Measurements from ENCODE around the gene TRAPPC13. TPM values are rescaled to one million over a fixed set of nuclear protein-coding genes. Genes with fewer than 3 reads are reported as not detected.
"Not testable (repeated sequence)": the region's sequence is repeated elsewhere in the genome, so short reads cannot be mapped to it uniquely, and the experiment has no call there.

Gene TRAPPC13, protein sequence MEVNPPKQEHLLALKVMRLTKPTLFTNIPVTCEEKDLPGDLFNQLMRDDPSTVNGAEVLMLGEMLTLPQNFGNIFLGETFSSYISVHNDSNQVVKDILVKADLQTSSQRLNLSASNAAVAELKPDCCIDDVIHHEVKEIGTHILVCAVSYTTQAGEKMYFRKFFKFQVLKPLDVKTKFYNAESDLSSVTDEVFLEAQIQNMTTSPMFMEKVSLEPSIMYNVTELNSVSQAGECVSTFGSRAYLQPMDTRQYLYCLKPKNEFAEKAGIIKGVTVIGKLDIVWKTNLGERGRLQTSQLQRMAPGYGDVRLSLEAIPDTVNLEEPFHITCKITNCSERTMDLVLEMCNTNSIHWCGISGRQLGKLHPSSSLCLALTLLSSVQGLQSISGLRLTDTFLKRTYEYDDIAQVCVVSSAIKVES
- 23.3 TPM for total RNA-seq
- long read RNA-seq, partial matches to known transcripts = 0 of 16 reads
- long read RNA-seq, other reads (novel, unspliced or antisense) = 11 of 16 reads

DNA sequence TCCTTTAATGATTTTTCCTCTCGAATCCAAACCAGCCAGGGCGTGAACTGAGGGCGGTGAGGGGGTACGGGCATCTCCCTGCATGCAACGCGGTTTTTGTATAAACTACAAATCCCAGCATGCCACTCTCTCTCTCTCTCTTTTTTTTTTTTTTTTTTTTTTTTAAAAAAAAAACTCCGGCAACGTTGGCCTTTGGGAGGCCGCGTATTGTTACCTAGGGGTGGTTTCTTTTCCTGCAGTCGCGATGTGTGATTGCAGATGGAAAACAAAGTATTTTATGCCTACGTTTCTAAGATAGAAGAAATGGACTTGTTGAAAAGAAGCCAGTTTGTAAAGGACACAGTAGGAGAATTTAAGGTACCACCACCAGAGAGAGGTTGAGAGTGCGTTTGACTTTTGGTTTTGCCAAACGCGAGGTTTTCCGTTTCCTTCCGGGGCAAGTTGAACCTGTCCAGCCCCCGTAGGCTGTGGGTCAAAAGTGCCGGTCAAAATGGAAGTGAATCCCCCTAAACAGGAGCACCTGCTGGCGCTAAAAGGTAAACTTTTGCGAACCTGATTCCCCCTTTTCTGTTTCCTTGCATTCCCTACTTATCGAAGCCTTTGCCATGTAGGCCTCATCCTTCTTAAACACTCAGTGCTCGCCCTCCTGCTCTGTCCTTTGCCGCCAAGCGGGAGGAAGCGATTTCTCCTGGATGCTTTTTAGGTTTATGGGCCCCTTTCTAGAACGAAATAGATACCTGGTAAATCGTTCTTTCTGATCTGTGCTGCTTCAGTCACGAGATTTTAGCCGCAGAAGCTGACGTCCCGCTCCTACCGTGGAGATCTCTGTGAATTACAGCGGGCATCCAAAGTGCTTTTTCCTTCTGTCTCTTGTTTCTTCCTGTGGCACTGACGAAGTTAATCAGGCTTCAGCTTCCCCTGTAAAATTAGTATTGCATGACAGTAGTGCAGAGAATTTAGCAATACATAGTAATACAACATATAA is at the start of gene TRAPPC13, which contains the start of gene SHLD3:
Gene TRAPPC13, plus strand, starts transcription at position 457 of the 985 bp plus-strand sequence. Its CDS starts 34 bp downstream, at position 491.
Gene SHLD3, plus strand, starts transcription at position 457 of the 985 bp plus-strand sequence. CDS start 4,561 bp downstream, outside the sequence.
- Histone ChIP-seq H3K4me3 (peak within 1 kb of the TSS; percentile 74), H3K36me3 (peaks cover 11% of the 10 kb centered on the region), H3K27me3 (ENCODE audit: low read depth) (no peaks in the 10 kb centered on the region), H3K27ac (replicated peaks) (peak within 1 kb of the TSS; percentile 95), H3K9me3 (replicated peaks) (no peaks in the 10 kb centered on the region), H3K4me1 (peaks cover 69% of the 10 kb centered on the region)
- TF ChIP-seq, protein P1, sequence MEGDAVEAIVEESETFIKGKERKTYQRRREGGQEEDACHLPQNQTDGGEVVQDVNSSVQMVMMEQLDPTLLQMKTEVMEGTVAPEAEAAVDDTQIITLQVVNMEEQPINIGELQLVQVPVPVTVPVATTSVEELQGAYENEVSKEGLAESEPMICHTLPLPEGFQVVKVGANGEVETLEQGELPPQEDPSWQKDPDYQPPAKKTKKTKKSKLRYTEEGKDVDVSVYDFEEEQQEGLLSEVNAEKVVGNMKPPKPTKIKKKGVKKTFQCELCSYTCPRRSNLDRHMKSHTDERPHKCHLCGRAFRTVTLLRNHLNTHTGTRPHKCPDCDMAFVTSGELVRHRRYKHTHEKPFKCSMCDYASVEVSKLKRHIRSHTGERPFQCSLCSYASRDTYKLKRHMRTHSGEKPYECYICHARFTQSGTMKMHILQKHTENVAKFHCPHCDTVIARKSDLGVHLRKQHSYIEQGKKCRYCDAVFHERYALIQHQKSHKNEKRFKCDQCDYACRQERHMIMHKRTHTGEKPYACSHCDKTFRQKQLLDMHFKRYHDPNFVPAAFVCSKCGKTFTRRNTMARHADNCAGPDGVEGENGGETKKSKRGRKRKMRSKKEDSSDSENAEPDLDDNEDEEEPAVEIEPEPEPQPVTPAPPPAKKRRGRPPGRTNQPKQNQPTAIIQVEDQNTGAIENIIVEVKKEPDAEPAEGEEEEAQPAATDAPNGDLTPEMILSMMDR (IDR thresholded peaks at IDR 0.05; ENCODE audit: borderline replicate concordance) = peak; percentile 30
- peak; percentile 74 for DNase-seq
- intact Hi-C loops (cut with micrococcal nuclease) = no loop called here

DNA sequence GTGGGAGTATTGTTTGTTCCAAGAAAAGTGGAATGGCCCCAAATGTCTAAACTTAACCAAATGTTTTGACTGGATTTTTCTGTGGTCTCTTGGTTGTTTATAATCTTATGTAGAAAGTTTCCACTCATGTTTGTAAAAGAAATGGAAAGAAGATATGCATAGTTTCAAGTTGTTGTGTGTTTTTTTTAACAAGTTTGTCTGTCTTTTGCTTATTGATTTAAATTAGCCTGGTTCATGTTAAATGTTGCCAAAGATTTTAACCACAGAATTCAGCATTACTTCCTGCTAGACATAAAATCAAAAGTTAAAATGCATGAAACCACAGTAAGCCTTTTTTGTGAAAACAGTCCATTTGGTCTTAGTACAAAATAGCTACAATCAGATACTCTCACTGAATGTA is 47.7 kb upstream of the TRAPPC13 start:
- DNase-seq = no peak
- Histone ChIP-seq H3K9me3 (replicated peaks) (no peaks in the 10 kb centered on the region), H3K4me3 (no peak overlapping the region), H3K4me1 (peaks cover 4% of the 10 kb centered on the region), H3K27ac (replicated peaks) (no peak overlapping the region), H3K27me3 (ENCODE audit: low read depth) (no peaks in the 10 kb centered on the region), H3K36me3 (peaks cover 59% of the 10 kb centered on the region)
- TF ChIP-seq, protein P1 (IDR thresholded peaks at IDR 0.05; ENCODE audit: borderline replicate concordance) = no peak
- intact Hi-C loops (cut with micrococcal nuclease) = no loop called here

DNA sequence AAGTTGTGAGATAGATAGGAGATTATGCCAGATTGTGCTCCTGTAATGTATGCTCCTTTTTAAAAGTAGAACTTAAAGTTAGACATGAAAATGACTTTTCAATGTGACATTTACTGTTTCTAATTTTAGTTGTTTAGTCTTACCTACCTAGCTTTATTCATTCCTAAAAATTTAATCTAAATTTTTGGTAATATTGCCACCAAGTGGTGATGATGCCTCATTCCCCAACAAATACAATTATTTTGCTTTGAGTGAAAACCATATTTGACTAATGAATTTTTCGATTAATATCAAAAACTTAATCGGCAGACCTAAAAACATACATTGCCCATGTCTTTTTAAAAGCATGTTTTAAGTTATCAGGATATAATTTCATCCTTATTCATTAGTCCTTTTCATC is 36.1 kb upstream of the TRAPPC13 start:
- TF ChIP-seq, protein P1 (IDR thresholded peaks at IDR 0.05; ENCODE audit: borderline replicate concordance) = no peak

DNA sequence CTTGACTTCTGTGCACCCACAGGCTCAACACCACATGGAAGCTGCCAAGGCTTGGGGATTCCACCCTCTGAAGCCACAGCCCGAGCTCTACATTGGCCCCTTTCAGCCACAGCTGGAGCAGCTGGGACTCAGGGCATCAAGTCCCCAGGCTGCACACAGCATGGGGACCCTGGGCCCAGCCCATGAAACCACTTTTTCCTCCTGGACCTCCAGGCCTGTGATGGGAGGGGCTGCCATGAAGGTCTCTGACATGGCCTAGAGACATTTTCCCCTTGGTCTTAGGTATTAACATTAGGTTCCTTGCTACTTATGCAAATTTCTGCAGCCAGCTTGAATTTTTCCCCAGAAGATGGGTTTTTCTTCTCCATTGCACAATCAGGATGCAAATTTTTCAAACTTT is 23.1 kb upstream of the TRAPPC13 start:
- H3K27me3 ChIP-seq (ENCODE audit: low read depth); H3K4me3 ChIP-seq; H3K27ac ChIP-seq (replicated peaks); DNase-seq; intact Hi-C loops (cut with micrococcal nuclease); H3K4me1 ChIP-seq; H3K9me3 ChIP-seq (replicated peaks): not testable (repeated sequence)
- peaks cover 93% of the 10 kb centered on the region for H3K36me3 ChIP-seq

More for the DNA sequence above, 36.1 kb upstream of the TRAPPC13 start:
- H3K4me3 ChIP-seq = no peak overlapping the region
- DNase-seq = no peak
- H3K27ac ChIP-seq (replicated peaks) = no peak overlapping the region
- intact Hi-C loops (cut with micrococcal nuclease) = no loop called here
- no peaks in the 10 kb centered on the region for H3K4me1 ChIP-seq
- peaks cover 97% of the 10 kb centered on the region for H3K36me3 ChIP-seq
- no peaks in the 10 kb centered on the region for H3K9me3 ChIP-seq (replicated peaks)
- H3K27me3 ChIP-seq (ENCODE audit: low read depth) = no peaks in the 10 kb centered on the region

DNA sequence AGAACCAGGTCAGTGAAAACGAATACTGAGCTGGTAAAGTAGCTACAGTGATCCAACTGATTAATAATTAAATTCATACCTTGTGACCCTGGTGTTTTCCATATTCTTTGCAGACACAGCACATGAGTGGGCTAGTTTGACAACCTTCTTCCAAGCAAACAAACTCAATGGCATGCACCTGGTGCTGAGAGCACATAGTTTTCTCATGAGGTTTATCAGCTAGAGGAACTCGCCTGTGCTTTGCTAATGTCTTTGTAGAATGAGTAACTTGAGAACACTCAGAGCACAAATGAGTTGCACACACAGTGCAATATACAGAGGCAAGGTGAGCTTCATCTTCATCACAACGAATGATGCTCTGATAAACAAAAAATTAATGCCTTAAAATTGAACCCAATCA is 13.3 kb upstream of the TRAPPC13 start:
- TF ChIP-seq, protein P1 (IDR thresholded peaks at IDR 0.05; ENCODE audit: borderline replicate concordance) = no peak
- Histone ChIP-seq H3K27me3 (ENCODE audit: low read depth) (no peaks in the 10 kb centered on the region), H3K36me3 (peaks cover 90% of the 10 kb centered on the region), H3K27ac (replicated peaks) (no peak overlapping the region), H3K4me1 (no peaks in the 10 kb centered on the region), H3K4me3 (no peak overlapping the region), H3K9me3 (replicated peaks) (no peaks in the 10 kb centered on the region)
- DNase-seq = no peak
- intact Hi-C loops (cut with micrococcal nuclease) = no loop called here

Measured in left ventricle myocardium inferior (tissue), 1 donor.